ENCODE data around the gene PHF12. TPM values are rescaled to one million over a fixed set of nuclear protein-coding genes. Genes with fewer than 3 reads are reported as not detected.

The PHF12 gene
- total and polyA plus RNA-seq, 2 of the 8 experiments (the other 6 are each of a cell fraction or from before 2014, with no cell fraction given) = 38.8 to 65.7 TPM

DNA sequence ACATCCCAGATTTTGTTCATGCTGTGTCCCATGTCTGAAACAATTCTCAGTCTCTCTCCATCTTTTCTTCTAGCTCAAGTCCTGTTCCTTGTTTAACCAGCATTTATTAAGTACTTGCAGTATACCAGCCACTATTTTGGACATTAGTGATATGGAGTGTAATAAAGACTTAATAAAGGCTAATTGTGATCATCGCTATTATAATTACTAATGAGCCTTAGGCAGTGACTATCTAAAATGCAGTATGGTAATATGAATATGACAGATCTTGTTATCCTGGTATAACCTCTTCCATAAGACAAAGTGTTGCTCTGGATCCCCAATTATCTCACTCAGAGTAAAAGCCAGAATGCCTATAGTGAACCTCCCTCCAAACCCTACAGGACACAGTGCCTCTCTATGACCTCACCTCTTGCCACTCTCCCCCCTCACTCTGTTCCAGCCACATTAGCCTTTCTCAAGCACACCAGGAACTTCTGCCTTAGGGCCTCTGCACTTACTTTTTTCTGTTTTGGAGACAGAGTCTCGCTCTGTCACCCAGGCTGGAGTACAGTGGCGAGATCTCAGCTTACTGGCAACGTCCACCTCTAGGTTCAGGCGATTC lies 52.0 kb downstream of the PHF12 start:
- H4K5ac ChIP-seq (ENCODE audit: insufficient read length, low read depth, low read length) = no peak overlapping the region
- H3K4me3 ChIP-seq (ENCODE audit: extremely low read depth in 1 of 4, insufficient read depth in 2 of 4, low read depth in 3 of 4, low read length in 4 of 4) = no peak overlapping the region
- no peaks in the 10 kb centered on the region for H3K9me3 ChIP-seq (ENCODE audit: insufficient read depth in 2 of 2, low read depth in 1 of 2, low read length in 1 of 2)
- no peak overlapping the region for H2BK15ac ChIP-seq (ENCODE audit: low read length)
- no peak overlapping the region for H3K27ac ChIP-seq (ENCODE audit: low read depth, low read length)
- peaks cover 2 to 22% (median 8%) of the 10 kb centered on the region in 4 experiments for H3K4me1 ChIP-seq (replicated peaks in 1 of 4; ENCODE audit: control insufficient read depth in 3 of 4, insufficient read depth in 4 of 4, low read length in 3 of 4)
- ChIA-PET POLR2A (ENCODE audit: partially characterized antibody) (interaction anchor here (0.9 to 5.2 kb wide), 8 partner anchors 8 to 179 kb away, joined by 3 to 51 read pairs (median 12); partner anchors contain the start of genes RPL23A and TLCD1), CTCF (ENCODE audit: partially characterized antibody) (interaction anchor here (0.7 to 7.3 kb wide), 12 partner anchors 8 to 172 kb away, joined by 3 to 47 read pairs (median 10); partner anchors contain the start of genes NEK8 and TLCD1)
- H4K8ac ChIP-seq (ENCODE audit: extremely low read depth, insufficient read depth, low read length) = no peak overlapping the region
- H3K4me2 ChIP-seq (ENCODE audit: insufficient read depth in 1 of 2, low read depth in 2 of 2, low read length in 2 of 2) = no peak overlapping the region
- no peaks in the 10 kb centered on the region; a peak in 1 of 8 replicates for H3K36me3 ChIP-seq (ENCODE audit: control insufficient read depth in 2 of 4, insufficient read depth in 4 of 4, low read length in 3 of 4)
- no peak overlapping the region for H2BK12ac ChIP-seq (ENCODE audit: low read depth, low read length)
- DNase-seq (ENCODE audit: low read depth in 1 of 2, low spot score in 2 of 2) (no peak), FAIRE-seq (no peak)
- peaks cover 10% of the 10 kb centered on the region; the same call in 1 of the 2 replicates for H3K23me2 ChIP-seq (ENCODE audit: low read depth, low read length)
- H2BK20ac ChIP-seq (ENCODE audit: low read length) = no peak overlapping the region
- H2BK120ac ChIP-seq (replicated peaks; ENCODE audit: low read depth, low read length) = no peak overlapping the region
- H4K20me1 ChIP-seq (replicated peaks in 1 of 2; ENCODE audit: control insufficient read depth in 1 of 2, insufficient read depth in 2 of 2, low read length in 2 of 2) = peaks cover 0 to 2% of the 10 kb centered on the region in 2 experiments
- H3K9ac ChIP-seq (replicated peaks in 1 of 4; ENCODE audit: extremely low read depth in 1 of 4, low read depth in 3 of 4, low read length in 3 of 4) = no peak overlapping the region
- no peaks in the 10 kb centered on the region for H3K27me3 ChIP-seq (replicated peaks in 1 of 4; ENCODE audit: control insufficient read depth in 3 of 4, extremely low read depth in 1 of 4, insufficient read depth in 3 of 4, low read length in 3 of 4)
- no peak overlapping the region for H3K23ac ChIP-seq (ENCODE audit: insufficient read length)
- H3K18ac ChIP-seq (ENCODE audit: extremely low read depth, low read length) = no peak overlapping the region
- H3K14ac ChIP-seq (ENCODE audit: insufficient read length) = no peak overlapping the region
- TF ChIP-seq RFX5 (IDR thresholded peaks at IDR 0.05; ENCODE audit: borderline replicate concordance, low read depth, low read length) (no peak), TAF1 (IDR thresholded peaks at IDR 0.05; ENCODE audit: low read depth, low read length) (no peak), JUN (IDR thresholded peaks at IDR 0.05; ENCODE audit: low read depth, low read length) (no peak), CHD2 (IDR thresholded peaks at IDR 0.05; ENCODE audit: low read length) (no peak), HDAC2 (IDR thresholded peaks at IDR 0.05; ENCODE audit: borderline replicate concordance in 1 of 2, low read depth in 2 of 2, low read length in 2 of 2) (no peak), NRF1 (IDR thresholded peaks at IDR 0.05; ENCODE audit: low read depth, low read length) (no peak), CBX5 (IDR thresholded peaks at IDR 0.05; ENCODE audit: low read depth, low read length) (no peak), JUND (IDR thresholded peaks at IDR 0.05; ENCODE audit: low read length) (no peak), TEAD4 (IDR thresholded peaks at IDR 0.05; ENCODE audit: low read depth, low read length) (no peak), BRCA1 (IDR thresholded peaks at IDR 0.05; ENCODE audit: low read depth, low read length) (no peak), TCF12 (IDR thresholded peaks at IDR 0.05; ENCODE audit: low read depth, low read length) (no peak), SIX5 (IDR thresholded peaks at IDR 0.05; ENCODE audit: low read depth, low read length) (no peak), SP4 (IDR thresholded peaks at IDR 0.05; ENCODE audit: low read length) (no peak), SUZ12 (IDR thresholded peaks at IDR 0.05; ENCODE audit: low read length) (no peak)
- peaks cover 4 to 21% of the 10 kb centered on the region in 2 experiments for H3K79me2 ChIP-seq (ENCODE audit: control insufficient read depth in 1 of 2, insufficient read depth in 2 of 2, low read length in 2 of 2)
- no peak overlapping the region for H2BK5ac ChIP-seq (ENCODE audit: low read depth, low read length)
- no peak overlapping the region for H4K91ac ChIP-seq (replicated peaks; ENCODE audit: insufficient read length, low read length)
- no peak overlapping the region for H2AK5ac ChIP-seq (ENCODE audit: low read depth, low read length)
- 91% methylated on average over 5 of the region's 5 CpGs; no CpG with 5 or more reads in 1 of the 2 experiments for WGBS, 2 experiments (ENCODE audit: extremely low coverage in 1 of 2, insufficient coverage in 1 of 2, insufficient read length in 1 of 2, insufficient replicate concordance in 2 of 2, low coverage in 1 of 2, low lambda C conversion rate in 2 of 2, missing lambda C conversion rate in 1 of 2)
- H2AFZ ChIP-seq (ENCODE audit: low read length) = no peak overlapping the region
- no peak overlapping the region for H3K56ac ChIP-seq (replicated peaks; ENCODE audit: insufficient read length, low read depth, low read length)
- H3K79me1 ChIP-seq (ENCODE audit: low read depth, low read length) = peaks cover 8% of the 10 kb centered on the region
- H3K4ac ChIP-seq (replicated peaks; ENCODE audit: insufficient read length, low read depth, low read length) = no peak overlapping the region
